Fibroblast of lung (primary cell): Measurements from ENCODE around the gene LIMA1.
"Not testable (repeated sequence)": the region's sequence is repeated elsewhere in the genome, so short reads cannot be mapped to it uniquely, and the experiment has no call there.

Experiments used
- CTCF ChIP-seq, 2 donors: IDR thresholded peaks in 1 of 2; conservative IDR thresholded peaks in 1 of 2; 1 replicate in 1 of 2; 2 replicates in 1 of 2; pipeline ENCODE4 v1.5.1; 2011 to 2012; ENCODE audit warnings: low read length in 2 of 2, control low read depth in 1 of 2, inconsistent platforms in 1 of 2, low read depth in 1 of 2, mild to moderate bottlenecking in 1 of 2
- EZH2 ChIP-seq: IDR thresholded peaks from 2 replicates; pipeline ENCODE4 v1.5.1; 2012; ENCODE audit warnings: low read length, control low read depth, mild to moderate bottlenecking; ENCODE audit errors: missing control alignments

GRCh38 chr12:50247665-50248064 is 35.7 kb downstream of the LIMA1 start:
- TF ChIP-seq CTCF (conservative IDR thresholded peaks at IDR 0.05 in 1 of 2, IDR thresholded peaks at IDR 0.05 in 1 of 2; ENCODE audit: low read depth in 1 of 2, low read length in 2 of 2); EZH2: not testable (repeated sequence)
